Ecto neural progenitor cell (in vitro differentiated cells): ENCODE results near the gene SRPK3.

ENCODE experiments used
- DNase-seq: peaks from one replicate; pipeline ENCODE4 v3.0.0-alpha.2; 2018; ENCODE audit warnings: low spot score

SRPK3 gene

GRCh38 chrX:153831429-153832150 lies 50.7 kb downstream of the SRPK3 start:
- DNase-seq, result no peak

DNA sequence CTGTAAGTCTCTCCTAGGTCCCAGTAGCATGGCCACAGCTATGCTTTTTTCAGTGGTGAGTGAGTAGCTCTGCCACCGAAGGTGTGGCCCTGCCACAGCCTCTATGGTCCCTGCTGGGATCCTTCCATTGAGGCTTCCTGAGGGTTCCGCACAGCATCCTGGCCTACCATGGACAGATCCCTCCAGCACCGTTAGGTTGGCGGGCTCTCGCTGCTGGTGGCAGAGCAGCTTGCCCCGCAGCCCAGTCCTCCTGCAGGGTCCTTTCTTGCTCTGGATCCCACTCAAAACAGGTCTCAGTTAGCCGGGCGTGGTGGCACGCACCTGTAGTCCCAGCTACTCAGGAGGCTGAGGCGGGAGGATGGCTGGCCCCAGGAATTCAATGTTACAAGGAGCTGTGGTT lies 51.9 kb downstream of the SRPK3 start:
- DNase-seq, result no peak
